Stimulated activated CD8-positive, alpha-beta memory T cell treated with anti-CD3 and anti-CD28 coated beads, Interleukin-4, amount 100 ng/mL, for 24 hours (primary cell): ENCODE measurements around the gene IGF2R.
"Not testable (repeated sequence)": the region's sequence is repeated elsewhere in the genome, so short reads cannot be mapped to it uniquely, and the experiment has no call there.

ENCODE experiments used
- DNase-seq: peaks from one replicate; pipeline ENCODE4 v3.0.0-alpha.2; 2020; ENCODE audit warnings: low read depth

The IGF2R gene

DNA sequence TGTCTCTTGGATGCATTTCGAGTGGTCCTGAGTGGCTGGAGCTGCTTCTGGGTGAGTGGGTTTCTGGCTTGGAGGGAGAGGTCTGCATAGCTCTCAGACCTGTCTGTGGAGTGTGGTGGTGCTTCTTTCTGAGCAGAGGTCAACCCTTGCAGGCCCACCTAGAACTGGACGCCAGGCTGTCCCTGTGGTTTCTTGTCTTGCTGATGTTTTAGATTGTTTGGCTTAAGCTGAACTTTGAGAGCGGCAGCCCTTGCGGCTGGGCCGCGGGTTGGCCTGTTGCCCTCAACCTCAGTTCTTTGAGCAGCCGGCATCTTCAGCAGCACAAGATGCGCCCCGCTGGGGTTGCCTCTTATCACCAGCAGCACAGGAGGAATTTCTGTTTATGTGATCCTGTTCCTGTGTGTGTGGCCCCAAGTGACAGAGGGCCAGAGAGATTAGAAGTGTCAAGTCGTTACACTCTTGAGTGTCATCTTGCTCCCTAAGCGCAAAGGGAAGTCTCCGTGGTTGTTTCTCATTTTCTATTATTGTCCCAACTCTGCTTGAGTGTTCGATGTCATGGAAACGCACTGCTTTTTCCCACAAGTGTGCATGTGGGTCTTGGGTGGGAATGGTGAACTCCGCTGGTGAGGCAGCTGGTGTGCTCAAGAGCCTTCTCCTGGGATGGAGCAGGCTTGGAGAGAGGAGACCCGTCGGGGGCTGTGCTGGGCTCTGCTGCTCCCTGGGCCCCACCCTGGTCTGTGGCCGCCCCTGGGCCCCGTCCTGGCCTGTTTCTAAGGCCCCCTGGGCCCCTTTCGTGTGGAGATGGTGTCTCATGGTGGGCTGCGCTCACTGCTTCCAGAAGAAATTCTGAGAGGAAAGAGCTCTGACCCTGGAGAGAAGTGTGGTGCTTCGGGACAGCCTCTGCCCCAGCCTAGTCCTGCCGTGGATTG is 132.7 kb downstream of the IGF2R start:
- DNase-seq, result no peak

DNA sequence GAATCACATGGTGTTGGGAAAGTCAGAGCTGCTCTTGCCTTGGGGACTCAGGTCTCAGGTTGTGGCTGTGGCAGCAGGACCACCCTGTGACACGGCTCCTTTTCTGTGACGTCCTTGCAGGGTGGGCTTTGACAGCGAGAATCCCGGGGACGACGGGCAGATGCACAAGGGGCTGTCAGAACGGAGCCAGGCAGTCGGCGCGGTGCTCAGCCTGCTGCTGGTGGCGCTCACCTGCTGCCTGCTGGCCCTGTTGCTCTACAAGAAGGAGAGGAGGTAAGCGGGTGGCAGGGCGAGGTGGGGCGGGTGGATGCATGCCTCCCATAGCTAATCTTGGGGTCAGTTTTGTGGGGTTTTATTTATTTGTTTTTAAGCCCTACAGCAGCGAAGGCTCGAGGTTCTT is 133.5 kb downstream of the IGF2R start:
- DNase-seq, result no peak

DNA sequence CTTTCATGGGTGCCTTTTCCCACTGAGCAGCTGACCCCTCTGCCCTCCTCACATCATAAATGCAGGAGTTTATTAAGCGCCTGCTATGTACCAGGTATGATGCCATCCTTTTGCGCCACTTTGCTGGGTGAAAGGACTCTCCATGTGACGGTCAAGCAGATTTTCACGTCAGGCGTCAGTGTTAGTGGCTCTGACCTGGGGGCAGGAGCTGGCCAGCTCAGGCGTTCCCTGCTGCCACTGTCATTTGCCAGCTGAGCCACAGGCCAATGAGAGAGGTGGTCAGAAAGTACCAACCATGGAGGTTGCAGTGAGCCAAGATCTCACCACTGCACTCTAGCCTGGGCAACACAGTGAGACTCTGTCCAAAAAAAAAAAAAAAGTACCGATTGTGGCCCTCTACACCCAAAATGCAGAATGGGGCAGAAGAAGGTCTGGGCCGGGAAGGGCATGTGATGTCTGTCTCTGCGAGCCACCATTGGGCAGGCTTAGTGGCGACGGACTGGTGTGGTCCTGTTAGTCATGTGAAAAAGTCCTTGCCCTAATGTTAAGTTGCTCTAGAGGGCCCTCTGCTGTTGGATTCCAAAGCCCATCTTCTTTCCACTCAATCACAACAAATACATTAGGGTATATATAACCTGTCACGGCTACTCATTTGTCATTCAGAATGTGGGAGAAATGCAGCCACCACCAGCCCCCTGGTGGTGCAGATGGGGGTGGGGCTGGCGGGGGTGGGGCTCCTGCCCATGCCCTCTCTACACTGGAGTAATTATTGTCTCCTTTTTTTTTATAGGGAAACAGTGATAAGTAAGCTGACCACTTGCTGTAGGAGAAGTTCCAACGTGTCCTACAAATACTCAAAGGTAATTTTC is 134.3 kb downstream of the IGF2R start:
- DNase-seq, result no peak

DNA sequence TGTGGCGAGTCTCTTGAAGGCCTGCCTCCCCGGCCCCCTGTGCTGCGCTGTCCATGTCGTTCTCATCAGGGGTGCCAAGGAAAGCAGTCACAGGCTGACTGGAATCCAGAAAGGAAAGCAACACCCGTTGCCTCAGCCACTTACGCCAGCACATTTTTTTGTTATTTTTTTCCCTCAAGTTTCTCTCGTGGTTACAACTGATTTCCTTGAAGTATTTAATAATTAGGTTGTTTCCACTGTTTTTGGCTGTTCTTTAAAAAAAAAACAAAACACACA is 134.9 kb downstream of the IGF2R start:
- DNase-seq, result no peak

DNA sequence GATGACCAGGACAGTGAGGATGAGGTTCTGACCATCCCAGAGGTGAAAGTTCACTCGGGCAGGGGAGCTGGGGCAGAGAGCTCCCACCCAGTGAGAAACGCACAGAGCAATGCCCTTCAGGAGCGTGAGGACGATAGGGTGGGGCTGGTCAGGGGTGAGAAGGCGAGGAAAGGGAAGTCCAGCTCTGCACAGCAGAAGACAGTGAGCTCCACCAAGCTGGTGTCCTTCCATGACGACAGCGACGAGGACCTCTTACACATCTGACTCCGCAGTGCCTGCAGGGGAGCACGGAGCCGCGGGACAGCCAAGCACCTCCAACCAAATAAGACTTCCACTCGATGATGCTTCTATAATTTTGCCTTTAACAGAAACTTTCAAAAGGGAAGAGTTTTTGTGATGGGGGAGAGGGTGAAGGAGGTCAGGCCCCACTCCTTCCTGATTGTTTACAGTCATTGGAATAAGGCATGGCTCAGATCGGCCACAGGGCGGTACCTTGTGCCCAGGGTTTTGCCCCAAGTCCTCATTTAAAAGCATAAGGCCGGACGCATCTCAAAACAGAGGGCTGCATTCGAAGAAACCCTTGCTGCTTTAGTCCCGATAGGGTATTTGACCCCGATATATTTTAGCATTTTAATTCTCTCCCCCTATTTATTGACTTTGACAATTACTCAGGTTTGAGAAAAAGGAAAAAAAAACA is 136.1 kb downstream of the IGF2R start:
- DNase-seq, result no peak

DNA sequence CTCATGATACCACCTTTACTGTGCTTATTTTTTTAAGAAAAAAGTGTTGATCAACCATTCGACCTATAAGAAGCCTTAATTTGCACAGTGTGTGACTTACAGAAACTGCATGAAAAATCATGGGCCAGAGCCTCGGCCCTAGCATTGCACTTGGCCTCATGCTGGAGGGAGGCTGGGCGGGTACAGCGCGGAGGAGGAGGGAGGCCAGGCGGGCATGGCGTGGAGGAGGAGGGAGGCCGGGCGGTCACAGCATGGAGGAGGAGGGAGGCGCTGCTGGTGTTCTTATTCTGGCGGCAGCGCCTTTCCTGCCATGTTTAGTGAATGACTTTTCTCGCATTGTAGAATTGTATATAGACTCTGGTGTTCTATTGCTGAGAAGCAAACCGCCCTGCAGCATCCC is 137.1 kb downstream of the IGF2R start:
- DNase-seq, result no peak

DNA sequence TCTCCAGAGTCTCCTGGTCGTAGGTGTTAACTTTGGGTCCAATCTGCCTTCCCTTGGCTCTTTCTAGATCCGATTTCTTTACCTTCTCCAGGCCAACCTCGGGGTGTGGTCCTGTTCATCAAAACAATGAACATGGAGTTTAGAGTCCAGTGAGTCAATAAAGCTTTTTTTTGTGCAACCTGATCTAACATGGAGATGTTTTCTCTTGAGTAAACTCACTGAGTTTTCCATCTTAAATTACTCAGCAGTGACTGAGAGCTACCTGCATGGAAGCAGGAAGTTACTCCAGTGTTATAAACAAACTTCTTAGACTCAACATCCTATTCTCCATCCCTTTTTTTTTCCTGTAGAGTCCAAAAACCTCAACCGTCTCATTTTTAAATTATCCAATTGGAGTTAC is 137.8 kb downstream of the IGF2R start:
- no peak for DNase-seq

DNA sequence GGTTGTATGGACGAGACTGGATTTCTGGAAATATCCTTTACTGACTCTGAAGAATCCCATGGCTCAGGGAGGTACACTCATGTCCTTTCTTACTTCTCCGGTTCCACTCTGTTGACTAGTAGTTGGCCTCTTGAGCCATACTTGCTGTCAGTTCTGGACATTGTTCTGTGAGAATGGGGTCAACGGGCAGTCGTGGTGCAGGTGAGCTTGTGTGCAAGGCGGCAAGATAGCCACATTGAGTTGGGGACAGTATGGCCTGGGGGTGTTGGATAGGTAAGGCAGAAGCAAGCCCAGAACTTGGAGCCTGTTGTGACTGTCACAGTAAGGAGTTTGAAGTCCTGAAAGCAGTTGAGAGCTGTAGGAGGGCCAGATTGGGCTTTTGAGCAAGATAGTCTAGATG is 139.2 kb downstream of the IGF2R start:
- no peak for DNase-seq

DNA sequence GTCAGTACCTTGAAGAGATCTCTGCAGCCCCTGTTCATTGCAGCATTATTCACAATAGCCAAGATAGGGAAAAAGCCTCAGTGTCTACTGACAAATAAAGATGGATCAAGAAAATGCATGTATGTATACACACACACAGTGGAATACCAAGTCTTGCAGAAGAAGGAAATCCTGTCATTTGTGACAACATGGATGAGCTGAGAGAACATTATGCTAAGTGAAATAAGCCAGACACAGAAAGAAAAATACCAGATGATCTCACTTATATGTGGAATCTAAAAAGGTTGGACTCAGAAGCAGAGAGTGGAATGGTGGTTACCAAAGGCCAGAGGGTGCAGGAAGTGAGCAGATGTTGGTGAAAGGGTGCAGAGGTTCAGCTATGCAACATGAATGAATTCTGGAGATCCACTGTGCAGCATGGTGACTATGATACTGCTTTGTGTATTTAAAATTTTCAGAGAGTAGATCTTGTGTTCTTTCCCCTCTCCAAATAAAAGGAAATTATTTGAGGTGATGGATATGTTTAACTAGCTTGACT is 141.8 kb downstream of the IGF2R start:
- DNase-seq, result no peak

DNA sequence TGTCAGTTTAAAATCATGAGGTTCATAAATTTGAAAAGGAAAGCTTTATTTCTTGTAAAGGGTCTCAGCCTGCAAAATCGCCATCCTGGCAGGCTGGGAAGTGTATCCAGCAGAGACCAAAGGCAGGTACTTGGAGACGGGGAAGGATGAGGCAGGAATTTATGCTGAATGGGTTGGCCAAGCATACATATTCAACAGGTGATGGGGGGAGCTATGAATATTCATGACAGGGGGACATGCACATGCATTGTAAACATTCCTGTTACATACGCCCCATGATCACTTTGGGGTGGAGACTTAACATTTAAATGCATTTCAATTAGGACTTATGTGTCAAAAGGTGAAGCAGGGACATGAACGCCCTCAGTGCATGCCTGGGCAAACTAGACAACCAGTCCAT is 142.9 kb downstream of the IGF2R start:
- no peak for DNase-seq

DNA sequence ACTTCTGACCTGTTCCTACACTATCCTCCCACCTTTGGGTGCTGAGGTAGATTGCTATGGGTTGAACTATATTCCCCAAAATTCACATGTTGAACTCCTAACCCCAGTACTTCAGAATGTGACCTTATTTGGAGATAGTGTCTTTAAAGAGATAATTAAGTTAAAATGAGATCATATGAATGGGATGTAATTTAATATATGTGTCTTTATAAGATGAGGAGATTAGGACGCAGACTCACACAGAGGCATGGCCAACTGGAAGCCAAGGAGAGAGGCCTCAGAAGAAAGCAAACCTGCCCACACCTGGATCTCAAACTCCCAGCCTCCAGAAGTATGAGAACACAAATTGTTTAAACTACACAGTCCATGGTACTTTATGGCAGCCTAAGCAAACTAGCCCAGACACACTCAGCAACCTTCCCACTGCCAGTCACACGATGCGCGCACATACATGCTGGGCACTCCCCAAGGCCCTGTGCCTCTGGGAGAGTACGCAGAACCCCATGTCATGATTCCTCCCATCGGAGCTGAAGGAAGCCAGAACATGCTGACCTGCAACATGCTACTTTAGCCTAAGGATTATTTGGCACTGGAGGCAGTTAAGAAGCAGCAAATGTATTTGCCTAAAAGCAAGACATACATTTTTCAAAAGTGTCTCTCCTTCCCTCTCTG is 143.9 kb downstream of the IGF2R start:
- no peak for DNase-seq

DNA sequence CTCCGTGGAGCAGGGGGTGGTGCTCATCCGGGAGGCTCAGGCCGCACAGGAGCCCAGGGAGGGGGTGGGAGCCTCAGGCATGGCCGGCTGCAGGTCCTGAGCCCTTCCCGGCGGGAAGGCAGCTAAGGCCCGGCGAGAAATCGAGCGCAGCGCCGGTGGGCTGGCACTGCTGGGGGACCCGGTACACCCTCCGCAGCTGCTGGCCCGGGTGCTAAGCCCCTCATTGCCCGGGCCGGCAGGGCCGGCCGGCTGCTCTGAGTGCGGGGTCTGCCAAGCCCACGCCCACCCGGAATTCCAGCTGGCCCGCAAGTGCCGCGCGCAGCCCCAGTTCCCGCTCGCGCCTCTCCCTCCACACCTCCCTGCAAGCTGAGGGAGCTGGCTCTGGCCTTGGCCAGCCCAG is 145.7 kb downstream of the IGF2R start:
- DNase-seq, result not testable (repeated sequence)

DNA sequence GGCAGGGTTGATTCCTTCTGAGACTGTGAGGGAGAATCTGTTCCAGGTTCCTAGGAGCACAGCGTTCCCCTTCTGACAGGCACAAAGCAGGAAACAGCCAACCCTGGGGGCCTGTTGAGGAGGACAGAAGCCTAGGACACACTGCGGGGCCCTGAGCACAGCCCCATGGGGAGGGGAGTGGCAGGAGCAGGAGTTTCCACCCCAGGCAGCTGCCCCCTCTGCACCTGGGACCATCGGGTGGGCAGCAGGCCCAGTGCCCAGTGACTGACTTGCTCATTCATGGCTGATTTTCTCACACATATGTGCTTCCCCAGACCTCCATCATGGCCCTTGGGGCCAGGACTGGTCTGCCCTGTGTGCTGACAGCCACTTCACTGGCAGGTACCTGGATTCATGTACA is 146.5 kb downstream of the IGF2R start:
- no peak for DNase-seq

DNA sequence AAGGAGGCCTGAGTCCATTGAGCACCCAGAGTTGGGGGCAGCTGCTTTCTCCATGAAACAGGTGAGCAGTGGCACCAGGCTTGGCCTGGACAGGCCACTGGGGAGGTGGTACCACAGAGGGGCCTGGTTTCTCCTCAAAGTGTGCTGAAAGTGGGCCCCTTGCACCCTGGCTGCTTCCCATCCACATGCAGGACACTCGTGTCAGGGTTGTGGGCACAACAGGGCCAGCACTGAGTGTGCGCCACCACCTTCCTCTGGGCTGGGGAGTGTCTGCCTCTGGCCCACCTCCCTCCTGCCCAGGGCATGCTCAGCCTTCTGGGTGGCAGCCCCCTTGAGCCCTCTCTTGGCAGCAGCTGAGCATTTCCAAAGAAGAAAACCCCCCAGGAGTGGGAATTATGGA is 147.5 kb downstream of the IGF2R start:
- no peak for DNase-seq

DNA sequence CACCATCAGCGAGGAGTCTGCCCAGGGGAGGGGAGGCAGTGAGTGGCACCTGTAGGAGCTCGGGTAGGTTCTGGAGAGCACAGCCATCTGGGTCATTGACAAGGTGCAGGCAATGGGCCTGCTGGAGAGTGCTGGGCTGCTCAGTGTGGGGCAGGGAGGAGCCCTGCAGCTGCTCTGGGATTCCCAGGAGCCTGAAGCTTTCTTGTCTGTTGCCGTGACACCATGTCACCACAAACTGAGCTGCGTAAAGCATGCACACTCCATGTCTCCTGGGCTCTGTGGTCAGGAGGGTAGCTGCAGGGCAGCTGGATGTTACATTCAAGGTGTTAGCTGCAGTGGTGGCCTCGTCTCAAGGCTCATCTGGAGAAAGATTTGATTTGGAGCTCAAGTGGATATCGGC is 148.3 kb downstream of the IGF2R start:
- no peak for DNase-seq

DNA sequence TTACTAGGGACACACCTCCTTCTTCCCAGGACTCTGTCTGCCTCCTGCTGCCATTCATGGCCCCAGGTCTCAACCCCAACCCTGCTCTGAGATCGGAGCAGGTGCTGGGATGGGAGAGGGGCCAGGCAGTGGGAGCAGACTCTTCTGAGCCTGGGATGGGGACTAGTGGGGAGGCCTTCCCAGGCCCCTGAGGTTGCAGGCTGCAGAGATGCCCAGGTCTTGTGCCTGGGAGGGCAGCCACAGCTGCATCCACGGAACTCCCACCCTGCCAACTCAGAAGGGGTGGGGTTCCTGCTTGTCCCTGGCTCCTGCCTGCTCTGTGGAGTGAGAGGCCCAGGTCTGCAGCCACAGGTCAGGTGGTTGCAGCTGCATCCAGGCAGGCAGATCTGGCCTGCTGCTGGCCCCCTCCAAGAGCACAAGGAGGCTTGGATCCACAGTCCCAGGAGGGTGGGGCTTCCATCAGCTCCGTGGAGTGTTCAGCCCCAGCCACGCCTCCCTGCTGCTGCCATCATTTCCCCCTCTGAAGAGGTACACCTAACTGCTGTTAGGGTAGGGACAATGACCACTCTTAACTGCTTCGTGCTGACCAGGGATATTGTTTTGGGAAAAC is 149.8 kb downstream of the IGF2R start:
- no peak for DNase-seq

DNA sequence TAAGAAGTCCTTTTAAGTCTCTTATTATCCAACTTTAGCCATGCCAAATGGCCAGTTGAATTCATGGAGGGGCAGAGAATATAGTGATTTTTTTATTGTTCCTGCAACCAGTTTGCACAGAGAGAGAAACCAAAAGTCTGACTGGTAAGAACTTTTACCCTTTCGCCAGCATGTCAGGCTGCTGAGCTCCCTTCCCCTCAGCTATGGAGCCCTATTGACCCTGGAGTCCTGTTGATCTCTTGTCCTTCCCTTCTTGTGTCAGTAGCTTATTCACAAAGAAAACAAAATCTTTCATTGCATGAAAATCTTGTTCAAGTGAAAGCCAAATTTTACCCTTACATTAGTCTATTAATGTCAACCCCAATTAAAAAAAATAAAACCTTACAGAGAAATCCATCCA is 151.2 kb downstream of the IGF2R start:
- no peak for DNase-seq

DNA sequence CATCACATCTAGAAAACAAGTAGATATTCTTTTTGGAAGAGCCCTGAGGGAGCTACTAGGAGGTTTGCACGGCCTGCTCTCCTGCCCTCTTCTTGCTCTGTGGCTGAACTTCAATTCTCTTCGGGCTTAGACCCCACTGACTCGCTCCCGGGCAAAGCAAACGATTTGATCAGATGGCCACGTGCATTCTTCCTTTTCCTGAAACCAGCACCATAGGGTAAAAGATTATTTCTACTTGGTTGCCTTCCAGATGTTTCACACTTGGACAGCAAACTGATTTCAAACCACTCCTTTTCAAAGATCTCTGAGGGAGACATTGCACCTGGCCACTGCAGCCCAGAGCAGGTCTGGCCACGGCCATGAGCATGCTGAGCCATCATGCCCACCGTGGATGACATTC is 152.7 kb downstream of the IGF2R start, which contains the start of gene SLC22A1:
Gene SLC22A1 (plus strand): TSS at position 258 of the 400 bp plus-strand sequence. CDS start 121 bp downstream, at position 379.
- DNase-seq, result no peak

DNA sequence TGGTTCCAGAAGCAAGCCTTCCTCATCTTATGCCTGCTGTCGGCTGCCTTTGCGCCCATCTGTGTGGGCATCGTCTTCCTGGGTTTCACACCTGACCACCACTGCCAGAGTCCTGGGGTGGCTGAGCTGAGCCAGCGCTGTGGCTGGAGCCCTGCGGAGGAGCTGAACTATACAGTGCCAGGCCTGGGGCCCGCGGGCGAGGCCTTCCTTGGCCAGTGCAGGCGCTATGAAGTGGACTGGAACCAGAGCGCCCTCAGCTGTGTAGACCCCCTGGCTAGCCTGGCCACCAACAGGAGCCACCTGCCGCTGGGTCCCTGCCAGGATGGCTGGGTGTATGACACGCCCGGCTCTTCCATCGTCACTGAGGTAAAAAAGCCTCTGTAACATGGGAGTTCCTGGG is 153.1 kb downstream of the IGF2R start:
- no peak for DNase-seq

DNA sequence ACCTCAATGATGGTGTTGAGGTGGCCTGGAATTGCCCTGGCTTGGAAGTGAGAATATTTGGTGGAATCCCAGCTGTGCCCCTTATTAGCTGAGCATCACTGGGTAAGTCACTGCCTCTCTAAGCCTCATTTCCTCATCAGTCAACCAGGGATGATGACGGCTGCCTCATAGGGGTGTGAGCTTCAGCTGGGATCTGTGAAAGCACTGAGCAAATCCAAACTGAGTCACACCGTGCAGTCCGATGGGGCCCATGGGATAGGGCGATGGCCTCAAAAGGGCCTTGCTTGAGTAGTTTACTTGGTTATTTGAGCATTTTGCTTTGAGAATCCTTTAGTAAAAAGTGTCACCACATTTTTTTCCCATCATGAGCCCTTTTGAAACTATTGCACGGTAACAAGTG is 153.9 kb downstream of the IGF2R start:
- DNase-seq, result no peak

DNA sequence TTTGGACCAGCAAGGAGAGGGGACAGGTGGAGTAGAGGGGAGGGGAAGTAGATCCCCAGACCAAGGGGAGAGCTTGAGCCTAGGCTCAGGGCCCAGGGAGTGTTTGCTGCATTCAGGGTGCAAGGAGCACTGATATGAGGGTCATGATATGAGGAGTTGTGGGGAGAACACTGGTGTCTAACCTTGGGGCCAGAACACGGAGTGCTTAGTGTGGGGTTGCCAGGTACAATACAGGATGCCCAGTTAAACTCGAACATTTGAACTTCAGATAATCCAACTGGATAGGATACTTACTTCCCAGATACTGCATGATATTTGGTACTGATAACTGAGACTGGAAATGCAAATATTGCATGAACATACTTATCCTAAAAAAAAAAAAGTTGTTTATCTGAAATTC is 155.1 kb downstream of the IGF2R start:
- no peak for DNase-seq
